Right renal pelvis (tissue), 4 donors: Measurements from ENCODE around the gene RBM11. TPM values are rescaled to one million over a fixed set of nuclear protein-coding genes. Genes with fewer than 3 reads are reported as not detected.

Experiments
- DNase-seq, 4 donors: peaks; one replicate each; pipeline ENCODE4 v3.0.0-alpha.2; 2013; ENCODE audit warnings: low read depth in 4 of 4, low spot score in 3 of 4, missing footprints in 1 of 4
- polyA plus RNA-seq, 4 donors: library from polyadenylated mRNA; unstranded; fragments of 120-200 nt; gene quantifications; one replicate each; pipeline ENCODE4 v1.2.1, GENCODE V29; 2013; ENCODE audit not compliant: insufficient read length in 4 of 4

Gene RBM11
- polyA plus RNA-seq, 4 donors = 3.2 to 5.2 (median 4.2) TPM

DNA sequence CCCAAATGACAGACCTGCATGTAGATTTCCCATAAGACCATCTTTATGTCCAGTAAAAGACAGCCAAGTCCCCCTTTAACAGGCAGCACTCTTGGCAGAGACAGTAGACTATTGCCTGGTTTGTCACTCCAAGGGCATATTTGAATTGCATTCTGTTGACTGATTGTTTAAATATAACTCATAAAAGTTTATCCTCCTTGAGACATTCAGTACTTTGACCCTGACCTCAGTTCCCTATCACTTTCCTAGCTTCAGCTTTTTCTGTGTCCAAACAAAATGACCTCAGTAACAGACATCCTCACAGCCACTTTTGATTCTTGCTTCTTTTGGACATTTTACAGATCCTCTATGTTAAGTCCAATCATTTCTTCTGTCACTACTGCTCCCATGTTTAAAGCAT is 51.1 kb downstream of the RBM11 start:
- DNase-seq = no peak

DNA sequence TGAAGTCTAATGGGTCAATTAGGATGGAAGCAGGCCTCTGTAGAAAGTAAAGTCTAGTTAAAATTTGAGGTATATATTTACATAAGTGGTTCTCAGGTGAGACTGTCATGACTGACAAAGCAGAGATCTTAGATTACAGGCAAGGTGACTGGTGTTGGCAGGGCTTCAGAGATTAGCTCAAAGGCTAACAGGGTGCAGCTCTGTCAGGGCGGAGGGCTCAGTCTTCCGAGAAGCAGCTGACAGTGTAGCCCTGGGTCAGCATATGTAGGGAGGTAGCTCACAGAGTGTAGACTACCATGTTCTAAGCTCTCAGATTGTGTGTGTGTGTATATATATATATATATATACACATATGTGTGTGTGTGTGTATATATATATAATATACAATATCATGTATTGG is 54.7 kb downstream of the RBM11 start:
- DNase-seq = no peak

GRCh38 chr21:14271053-14271452 is 55.1 kb downstream of the RBM11 start:
- DNase-seq = no peak

DNA sequence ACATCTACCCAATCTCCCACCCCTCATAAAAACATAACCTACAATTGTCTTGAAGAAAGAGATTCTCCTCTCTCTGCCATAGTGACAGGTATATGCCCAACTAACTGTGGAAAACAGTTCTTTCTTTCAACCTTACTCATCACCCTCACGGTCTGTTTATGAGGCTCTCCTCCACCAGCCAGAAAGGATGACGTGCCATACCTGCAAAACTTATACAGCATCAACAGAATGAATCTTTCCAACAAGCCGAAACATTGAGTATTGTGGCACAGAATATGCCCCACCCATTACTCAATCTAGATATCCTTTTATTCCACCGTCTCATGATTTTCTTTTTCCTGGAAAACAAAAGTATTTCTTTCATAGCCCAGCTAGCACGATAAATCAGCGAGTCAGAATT is 55.7 kb downstream of the RBM11 start:
- no peak for DNase-seq

- no peak for DNase-seq
Observed at GRCh38 chr21:14273736-14274538, 58.0 kb downstream of the RBM11 start.

GRCh38 chr21:14275702-14276205 is 59.8 kb downstream of the RBM11 start:
- no peak for DNase-seq

Other genes with a start within 250 kb of the RBM11 start
- gene LIPI, start 5.2 kb upstream of the RBM11 start, polyA plus RNA-seq = under 1 TPM; 0.31 to 0.37 (median 0.35) TPM
- gene HSPA13, start 167.0 kb downstream of the RBM11 start, polyA plus RNA-seq = 10 to 100 TPM; 53.8 to 65.9 (median 64.9) TPM